NCI-H524 treated with DMSO at 0.1 percent for 48 hours (cell line): ENCODE results near the gene ELMO1.

Source experiments
- DNase-seq: peaks from one replicate; lab custom pipeline; 2025; lab: John Stamatoyannopoulos, UW

Gene ELMO1

GRCh38 chr7:37054624-37055241, 393.9 kb downstream of the ELMO1 start:
- no peak for DNase-seq

- DNase-seq: no peak
Measured at GRCh38 chr7:37052705-37053104, 396.0 kb downstream of the ELMO1 start.

- no peak for DNase-seq
Measured at GRCh38 chr7:37050801-37051200, 397.9 kb downstream of the ELMO1 start.

GRCh38 chr7:37048674-37049073, 400.0 kb downstream of the ELMO1 start:
- DNase-seq: no peak

GRCh38 chr7:37047260-37047659, 401.4 kb downstream of the ELMO1 start:
- no peak for DNase-seq

- no peak for DNase-seq
Measured at GRCh38 chr7:37046531-37047079, 402.1 kb downstream of the ELMO1 start.

GRCh38 chr7:37045681-37046179, 402.9 kb downstream of the ELMO1 start:
- peak; percentile 17 for DNase-seq

- no peak for DNase-seq
Measured at GRCh38 chr7:37041461-37041860, 407.2 kb downstream of the ELMO1 start.

- no peak for DNase-seq
Measured at GRCh38 chr7:37040330-37040729, 408.3 kb downstream of the ELMO1 start.

GRCh38 chr7:37039131-37039749, 409.4 kb downstream of the ELMO1 start:
- no peak for DNase-seq

- no peak for DNase-seq
Measured at GRCh38 chr7:37038706-37039105, 410.0 kb downstream of the ELMO1 start.

- no peak for DNase-seq
Measured at GRCh38 chr7:37037286-37037685, 411.4 kb downstream of the ELMO1 start.

GRCh38 chr7:37035631-37036030, 413.0 kb downstream of the ELMO1 start:
- DNase-seq: no peak

- no peak for DNase-seq
Measured at GRCh38 chr7:37033141-37033540, 415.5 kb downstream of the ELMO1 start.

GRCh38 chr7:37032258-37032601, 416.4 kb downstream of the ELMO1 start:
- no peak for DNase-seq

- no peak for DNase-seq
Measured at GRCh38 chr7:37031571-37032257, 416.9 kb downstream of the ELMO1 start.

- no peak for DNase-seq
Measured at GRCh38 chr7:37028909-37029440, 419.7 kb downstream of the ELMO1 start.

GRCh38 chr7:37027557-37028341, 420.9 kb downstream of the ELMO1 start:
- peak; percentile 98 for DNase-seq

- DNase-seq: no peak
Measured at GRCh38 chr7:37027104-37027503, 421.6 kb downstream of the ELMO1 start.

GRCh38 chr7:37018954-37019353, 429.7 kb downstream of the ELMO1 start:
- DNase-seq: no peak

- DNase-seq: no peak
Measured at GRCh38 chr7:37016064-37016878, 432.4 kb downstream of the ELMO1 start.
